Measurements from ENCODE around the gene WDTC1.
A peak's percentile ranks its signal among the peaks of the same experiment; 100 is the strongest.
"Not testable (repeated sequence)": the region's sequence is repeated elsewhere in the genome, so short reads cannot be mapped to it uniquely, and the experiment has no call there.

Gene WDTC1, protein sequence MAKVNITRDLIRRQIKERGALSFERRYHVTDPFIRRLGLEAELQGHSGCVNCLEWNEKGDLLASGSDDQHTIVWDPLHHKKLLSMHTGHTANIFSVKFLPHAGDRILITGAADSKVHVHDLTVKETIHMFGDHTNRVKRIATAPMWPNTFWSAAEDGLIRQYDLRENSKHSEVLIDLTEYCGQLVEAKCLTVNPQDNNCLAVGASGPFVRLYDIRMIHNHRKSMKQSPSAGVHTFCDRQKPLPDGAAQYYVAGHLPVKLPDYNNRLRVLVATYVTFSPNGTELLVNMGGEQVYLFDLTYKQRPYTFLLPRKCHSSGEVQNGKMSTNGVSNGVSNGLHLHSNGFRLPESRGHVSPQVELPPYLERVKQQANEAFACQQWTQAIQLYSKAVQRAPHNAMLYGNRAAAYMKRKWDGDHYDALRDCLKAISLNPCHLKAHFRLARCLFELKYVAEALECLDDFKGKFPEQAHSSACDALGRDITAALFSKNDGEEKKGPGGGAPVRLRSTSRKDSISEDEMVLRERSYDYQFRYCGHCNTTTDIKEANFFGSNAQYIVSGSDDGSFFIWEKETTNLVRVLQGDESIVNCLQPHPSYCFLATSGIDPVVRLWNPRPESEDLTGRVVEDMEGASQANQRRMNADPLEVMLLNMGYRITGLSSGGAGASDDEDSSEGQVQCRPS

DNA sequence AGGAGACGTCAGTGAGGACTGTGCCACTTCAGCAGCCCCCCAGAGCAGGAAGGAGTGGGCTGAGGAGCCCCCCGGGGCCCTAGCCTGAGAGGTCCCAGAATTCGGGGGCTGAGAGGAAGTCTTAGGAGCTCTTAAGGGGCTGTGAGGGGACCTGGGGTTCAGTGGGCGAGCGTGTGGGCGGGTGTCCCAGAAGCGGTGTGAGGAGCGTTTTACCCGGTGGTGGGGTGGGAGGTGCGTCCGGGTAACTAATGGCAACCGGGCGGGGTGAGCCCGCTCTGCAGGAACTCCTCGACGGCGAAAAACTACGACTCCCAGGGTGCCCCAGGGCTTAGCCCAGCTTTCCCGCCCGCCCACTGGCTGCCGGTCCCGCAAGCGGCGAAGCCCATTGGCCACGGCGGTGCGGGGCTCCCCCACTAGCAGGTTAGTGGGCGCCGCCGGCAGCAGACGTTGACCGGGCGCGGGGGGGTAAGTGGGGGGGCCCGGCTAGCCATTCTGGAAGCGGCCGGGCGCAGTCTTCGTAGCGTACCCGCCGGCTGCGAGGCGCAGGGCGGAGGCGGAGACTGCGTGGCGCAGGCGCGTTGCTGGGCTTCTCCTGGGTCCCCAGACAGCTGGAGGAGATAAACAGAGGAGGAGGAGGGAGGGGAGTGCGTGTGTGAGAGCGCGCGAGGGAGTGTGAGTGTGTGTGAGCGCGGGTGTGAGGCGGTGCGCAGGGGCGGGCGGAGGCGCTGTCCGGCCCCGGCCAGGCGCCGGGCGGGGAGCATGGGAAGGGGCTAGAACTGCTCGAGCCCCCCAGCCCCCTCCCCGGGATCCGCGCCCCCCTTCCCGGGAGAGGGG, at the start of gene WDTC1:
Gene WDTC1, plus strand, starts transcription at position 584 of the 834 bp plus-strand sequence. CDS start 26,423 bp downstream, outside the sequence.
- DNase-seq, result peak; percentile 89 to 99 (median 98)

DNA sequence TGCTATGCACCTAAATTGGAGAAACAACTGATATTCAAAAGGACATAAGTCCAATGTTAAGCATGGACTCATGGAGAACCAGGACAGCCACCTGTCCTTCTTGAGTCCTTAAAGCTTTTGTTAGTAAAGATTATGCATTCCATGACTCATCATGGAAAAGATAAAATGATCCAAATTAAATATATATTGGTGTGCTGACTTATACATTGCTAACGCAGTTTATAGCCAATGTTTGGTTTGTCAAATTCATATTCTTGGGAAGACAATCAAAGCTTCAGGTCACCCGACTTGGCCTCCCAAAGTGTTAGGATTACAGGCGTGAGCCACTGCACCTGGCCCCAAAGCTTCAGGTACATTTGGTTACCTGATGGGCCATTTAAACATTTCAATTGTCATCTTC, 49.8 kb upstream of the WDTC1 start:
- DNase-seq, result not testable (repeated sequence)

DNA sequence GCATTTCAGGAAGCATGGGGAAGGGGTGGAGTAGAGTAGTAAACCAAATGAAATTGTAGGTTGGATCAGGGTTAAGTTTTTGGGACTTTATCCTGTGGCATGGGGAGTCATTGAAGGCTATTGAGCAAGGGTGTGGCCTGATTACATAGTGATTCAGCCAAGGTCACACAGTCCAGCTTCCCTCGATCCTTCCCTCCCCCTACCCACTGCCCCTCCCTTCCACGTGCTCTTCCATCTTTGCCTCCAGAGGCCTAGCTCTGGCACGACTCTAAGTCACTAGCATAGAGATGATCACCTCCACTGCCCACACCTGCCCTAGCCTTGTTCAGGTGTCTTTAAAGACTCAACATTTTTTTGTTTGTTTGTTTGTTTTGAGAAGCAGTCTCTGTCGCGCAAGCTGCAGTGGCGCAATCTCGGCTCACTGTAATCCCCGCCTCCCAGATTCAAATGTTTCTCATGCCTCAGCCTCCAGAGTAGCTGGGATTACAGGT, 42.3 kb upstream of the WDTC1 start:
- no peak for DNase-seq

DNA sequence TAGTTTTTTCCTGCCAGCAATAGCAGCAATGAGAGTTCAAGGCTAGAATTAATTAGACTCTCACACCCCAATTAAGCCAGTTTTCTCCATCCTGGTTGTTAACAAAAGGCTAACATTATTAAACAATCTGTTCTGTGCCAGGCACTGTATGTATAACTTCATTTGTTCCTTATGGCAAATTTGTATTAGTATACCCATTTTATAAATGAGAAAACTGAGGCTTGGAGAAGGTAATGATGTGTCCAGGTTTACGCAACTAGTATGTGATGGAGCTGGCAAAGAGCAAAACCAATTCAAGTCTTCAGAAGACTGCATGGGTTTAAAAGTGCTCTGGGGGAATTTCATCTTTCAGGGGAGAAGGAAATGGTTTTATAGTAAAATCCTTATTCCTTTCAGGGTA, 41.2 kb upstream of the WDTC1 start:
- no peak for DNase-seq

DNA sequence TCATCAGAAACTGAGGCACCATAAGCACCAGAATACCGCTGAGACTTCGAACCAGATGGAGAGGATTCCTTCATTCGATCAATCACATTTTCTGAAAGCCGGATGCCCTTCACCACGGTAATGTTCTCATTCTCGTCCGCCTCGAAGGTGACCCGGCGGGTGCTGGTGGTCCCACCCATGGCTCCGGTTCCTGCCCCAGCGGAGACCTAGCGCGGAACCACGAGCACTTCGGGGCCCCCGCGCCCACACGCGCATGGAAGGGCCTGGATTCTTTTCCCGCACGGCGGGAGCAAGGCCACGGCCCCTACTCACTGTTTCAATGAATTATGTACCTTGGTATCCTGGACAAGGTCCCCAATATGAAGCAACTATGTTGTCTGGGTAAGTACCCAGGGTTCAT, 33.1 kb upstream of the WDTC1 start:
- no peak for DNase-seq

DNA sequence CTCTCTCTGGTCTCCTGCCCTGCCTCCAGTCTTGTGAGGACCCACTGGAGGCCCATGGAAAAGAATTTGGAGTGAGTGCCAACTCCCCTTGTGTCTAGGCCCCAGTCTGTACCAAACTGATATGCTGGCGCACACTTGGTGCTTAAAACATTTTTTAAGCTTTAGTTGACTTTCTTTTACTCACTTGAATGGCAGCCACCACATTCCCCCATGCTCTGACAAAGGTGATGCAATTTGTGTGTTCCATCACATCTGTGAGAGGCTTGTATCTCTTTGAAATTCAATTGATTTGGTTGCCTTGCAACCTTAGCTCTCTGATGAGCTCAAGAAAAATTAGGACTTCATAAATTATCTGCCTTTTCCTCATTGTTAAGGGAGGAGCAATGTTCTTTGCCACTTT, 30.5 kb upstream of the WDTC1 start:
- no peak for DNase-seq

DNA sequence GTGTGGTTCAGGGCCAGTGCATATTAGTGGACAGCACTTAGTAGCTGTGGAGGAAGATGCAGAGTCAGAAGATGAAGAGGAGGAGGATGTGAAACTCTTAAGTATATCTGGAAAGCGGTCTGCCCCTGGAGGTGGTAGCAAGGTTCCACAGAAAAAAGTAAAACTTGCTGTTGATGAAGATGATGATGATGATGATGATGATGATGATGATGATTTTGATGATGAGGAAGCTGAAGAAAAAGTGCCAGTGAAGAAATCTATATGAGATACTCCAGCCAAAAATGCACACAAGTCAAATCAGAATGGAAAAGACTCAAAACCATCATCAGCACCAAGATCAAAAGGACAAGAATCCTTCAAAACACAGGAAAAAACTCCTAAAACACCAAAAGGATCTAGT, 27.2 kb upstream of the WDTC1 start:
- DNase-seq, result not testable (repeated sequence)

DNA sequence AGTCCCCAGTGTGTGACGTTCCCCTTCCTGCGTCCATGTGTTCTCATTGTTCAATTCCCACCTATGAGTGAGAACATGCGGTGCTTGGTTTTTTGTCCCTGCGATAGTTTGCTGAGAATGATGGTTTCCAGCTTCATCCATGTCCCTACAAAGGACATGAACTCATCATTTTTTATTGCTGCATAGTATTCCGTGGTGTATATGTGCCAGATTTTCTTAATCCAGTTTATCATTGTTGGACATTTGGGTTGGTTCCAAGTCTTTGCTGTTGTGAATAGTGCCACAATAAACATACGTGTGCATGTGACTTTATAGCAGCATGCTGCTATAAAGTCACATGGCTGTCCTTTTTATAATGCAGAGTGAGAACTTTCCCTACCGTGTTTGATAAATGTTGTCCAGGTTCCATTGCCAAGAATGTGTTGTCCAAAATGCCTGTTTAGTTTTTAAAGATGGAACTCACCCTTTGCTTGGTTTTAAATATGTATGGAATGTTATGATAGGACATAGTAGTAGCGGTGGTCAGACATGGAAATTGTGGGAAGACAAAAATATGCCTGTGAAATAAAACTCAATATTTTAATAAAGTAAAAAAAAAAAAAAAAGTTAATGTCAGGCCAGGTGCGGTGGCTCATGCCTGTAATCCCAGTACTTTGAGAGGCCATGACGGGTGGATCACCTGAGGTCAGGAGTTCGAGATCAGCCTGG, 26.1 kb upstream of the WDTC1 start:
- DNase-seq, result not testable (repeated sequence)

DNA sequence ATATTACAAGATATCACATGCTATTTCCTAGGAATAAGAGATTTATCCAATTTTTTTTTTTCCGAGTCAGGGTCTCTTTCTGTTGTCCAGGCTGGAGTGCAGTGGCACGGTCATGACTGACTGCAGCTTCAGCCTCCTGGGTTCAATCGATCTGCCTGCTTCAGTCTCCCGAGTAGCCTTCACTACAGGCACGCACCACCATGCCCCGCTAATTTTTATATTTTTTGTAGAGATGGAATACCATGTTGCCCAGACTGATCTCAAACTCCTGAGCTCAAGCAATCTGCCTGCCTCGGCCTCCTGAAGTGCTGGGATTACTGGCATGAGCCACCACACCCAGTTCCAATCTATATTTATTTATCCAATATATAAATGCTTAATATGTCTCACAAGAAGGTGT, 18.0 kb upstream of the WDTC1 start:
- DNase-seq, result no peak

DNA sequence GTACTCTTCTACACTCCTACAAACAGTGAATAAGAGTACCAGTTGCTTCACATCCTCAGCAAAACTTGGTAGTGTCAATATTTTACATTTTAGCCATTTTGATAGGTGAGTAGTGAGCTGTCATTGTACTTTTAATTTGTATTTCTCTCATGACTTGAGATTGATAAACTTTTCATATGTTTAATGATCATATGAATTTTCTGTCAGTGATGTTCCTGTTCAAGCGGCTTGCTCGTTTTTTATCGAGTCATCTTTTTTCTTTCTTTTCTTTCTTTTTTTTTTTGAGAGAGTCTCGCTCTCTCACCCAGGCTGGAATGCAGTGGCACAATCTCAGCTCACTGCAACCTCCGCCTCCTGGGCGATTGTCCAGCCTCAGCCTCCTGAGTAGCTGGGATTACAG, 17.0 kb upstream of the WDTC1 start:
- DNase-seq, result no peak

DNA sequence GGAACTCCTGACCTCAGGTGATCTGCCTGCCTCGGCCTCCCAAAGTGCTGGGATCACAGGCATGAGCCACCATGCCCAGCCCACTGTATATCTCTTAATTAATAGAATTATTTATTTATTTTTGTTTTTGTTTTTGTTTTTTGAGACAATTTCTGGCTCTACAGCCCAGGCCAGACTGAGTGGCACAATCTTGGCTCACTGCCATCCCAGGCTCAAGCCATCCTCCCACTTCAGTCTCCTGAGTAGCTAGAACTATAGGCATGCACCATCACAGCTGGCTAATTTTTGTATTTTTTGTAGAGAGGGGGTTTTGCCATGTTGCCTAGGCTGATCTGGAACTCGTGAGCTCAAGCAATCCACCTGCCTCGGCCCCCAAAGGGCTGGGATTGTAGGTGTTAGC, 15.7 kb upstream of the WDTC1 start:
- DNase-seq, result no peak

DNA sequence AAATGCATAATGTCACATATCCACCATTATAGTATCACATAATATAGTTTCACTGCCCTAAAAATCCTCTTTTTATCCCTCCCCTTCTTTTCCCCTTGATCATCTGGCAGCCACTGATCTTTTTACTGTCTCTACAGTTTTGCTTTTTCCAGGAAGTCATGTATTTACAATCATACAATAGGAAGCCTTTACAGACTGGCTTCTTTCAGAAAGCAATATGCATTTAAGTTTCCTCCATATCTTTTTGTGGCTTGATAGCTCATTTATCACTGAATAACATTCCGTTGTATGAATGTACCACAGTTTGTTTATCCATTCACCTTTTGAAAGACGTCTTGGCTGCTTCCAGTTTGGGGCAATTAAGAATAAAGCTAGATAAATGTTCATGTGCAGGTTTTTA, 14.3 kb upstream of the WDTC1 start:
- no peak for DNase-seq

DNA sequence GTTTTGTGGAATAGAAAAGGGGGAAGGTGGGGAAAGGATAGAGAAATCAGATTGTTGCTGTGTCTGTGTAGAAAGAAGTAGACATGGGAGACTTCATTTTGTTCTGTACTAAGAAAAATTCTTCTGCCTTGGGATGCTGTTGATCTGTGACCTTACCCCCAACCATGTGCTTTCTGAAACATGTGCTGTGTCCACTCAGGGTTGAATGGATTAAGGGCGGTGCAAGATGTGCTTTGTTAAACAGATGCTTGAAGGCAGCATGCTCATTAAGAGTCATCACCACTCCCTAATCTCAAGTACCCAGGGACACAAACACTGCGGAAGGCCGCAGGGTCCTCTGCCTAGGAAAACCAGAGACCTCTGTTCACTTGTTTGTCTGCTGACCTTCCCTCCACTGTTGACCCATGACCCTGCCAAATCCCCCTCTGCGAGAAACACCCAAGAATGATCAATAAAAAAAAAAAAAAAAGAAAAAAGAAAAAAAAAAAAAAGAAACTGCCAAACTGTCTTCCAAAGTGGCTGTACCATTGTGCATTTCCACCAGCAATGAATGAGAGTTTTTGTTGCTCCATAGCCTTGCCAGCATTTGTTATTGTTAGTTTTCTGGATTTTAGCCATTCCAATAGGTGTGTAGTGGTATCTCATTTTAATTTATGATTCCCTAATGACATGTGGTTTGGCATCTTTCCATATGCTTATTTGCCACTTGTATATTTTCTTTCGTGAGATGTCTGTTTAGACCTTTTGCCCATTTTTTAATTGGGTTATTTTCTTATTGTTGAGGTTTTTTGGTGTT, 13.5 kb upstream of the WDTC1 start:
- DNase-seq, result not testable (repeated sequence)

DNA sequence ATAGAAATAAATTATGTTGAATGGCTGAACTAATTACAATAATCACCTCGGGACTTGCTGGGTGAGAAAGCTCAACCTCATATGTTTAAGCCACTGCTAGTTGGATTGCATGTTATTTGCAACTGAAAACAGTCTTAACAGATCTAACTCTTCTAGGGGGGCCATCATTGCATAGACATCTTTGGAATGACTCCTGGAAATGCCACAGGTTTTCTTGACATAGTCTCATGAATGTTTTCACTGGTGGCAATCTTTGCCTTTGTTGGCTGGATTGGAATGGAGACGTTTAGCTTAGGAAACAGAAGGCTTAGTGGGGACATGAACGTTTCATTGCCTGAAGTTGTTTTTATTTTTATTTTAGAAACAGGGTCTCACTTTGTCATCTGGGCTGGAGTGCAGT, 8.8 kb upstream of the WDTC1 start:
- DNase-seq, result no peak

DNA sequence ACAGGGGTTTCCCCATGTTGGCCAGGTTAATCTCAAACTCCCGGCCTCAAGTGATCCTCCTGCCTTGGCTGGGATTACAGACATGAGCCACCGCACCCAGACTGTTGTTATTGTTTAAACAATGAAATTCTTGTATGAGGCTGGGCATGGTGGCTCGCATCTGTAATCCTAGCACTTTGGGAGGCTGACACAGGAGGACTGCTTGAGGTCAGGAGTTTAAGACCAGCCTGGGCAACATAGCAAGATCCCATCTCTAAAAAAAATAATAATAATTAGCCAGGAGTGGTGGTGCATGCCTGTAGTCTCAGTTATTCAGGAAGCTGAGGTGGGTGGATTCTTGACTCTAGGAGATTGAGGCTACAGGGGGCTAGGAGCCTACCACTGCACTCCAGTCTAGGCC, 6.7 kb upstream of the WDTC1 start:
- DNase-seq, result no peak

DNA sequence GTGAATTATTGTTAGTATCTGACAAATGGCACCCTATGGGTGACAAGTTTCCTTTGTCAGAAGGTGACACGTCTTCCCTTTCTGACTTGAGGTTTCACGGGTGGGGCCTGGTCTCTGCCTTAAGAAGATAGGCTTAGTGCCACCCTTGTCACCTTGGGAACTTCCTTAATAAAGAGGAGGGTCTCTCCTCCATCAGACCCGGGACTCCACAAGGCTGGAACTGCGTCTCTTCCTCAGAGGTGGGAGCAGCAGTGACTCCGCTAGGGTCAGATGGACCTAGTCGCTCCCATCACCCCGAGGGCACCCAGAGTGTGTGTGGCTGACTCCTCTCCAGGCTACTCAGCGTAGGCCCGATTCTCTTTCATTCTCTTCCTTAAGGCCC, 774 bp upstream of the WDTC1 start:
- peak in 4 of 56 donors; percentile 10 to 33 (median 22) for DNase-seq

DNA sequence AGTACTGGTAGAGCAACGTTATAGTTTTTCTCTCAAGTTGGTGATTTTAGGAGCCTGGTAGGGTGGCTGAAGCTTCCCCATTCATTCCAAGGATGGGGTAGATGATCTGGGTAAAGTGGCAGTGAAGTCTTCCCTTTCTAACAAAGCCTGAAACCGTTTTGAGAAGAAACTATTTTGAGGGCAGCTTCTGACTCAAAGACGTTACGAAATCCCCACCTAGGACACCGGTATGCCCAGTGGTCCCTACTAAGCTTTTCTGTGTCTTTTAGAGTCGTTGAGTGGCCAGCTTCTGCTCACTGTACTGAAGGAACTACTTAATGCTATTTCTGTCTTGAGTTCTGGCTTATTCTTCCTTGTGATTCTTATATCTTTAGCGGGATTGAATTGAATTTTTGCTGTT, 1.4 kb downstream of the WDTC1 start:
- no peak for DNase-seq

DNA sequence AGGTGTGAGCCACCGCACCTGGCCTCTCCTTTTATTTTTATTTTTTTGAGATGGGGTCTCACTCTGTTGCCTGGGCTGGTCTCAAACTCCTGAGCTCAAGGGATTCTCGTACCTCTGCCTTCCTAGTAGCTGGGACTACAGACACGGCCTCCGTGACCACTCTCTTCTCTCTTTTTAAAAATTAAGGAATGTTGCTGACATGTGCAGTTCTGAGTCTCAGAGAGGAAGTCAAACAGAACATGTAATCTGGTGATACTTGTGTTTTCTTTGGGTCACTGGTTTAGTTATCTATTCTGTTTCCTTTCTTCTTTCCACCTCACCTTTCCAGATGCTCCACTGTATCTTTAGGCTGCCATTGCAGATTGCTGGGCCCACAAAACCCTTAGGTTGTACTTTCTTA, 2.7 kb downstream of the WDTC1 start:
- no peak for DNase-seq

DNA sequence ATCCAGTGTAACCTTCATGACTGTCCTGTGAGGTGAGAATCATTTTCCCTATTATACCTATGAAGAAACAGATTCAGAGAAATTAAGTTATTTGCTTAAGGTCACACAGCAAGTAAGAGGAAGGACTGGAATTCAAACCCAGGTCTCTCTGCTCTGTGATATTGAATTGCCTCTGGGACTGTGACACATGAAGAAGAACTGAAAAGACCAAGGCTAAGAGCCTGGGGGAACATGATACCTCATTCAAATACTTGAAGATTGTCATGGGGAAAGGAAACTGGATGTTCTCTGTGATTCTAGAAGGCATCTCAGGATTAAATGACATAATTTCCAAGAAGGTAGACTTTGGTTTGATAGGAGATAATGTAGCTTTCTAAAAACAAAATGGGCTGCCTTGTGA, 3.6 kb downstream of the WDTC1 start:
- DNase-seq, result no peak

DNA sequence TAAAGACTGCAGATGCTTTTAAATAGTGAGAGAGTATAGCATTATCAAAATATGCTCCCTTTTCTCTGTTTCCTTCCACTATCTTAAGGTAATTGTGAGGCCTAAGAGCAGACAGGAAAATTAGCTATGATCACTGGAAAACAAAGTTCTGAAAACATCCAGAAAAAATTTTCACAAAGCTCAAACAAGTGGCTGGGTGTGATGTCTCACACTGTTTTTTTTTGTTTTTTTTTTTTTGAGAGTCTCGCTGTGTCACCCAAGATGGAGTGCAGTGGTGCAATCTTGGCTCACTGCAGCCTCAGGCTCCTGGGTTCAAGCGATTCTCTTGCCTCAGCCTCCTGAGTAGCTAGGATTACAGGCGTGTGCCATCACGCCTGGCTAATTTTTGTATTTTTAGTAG, 7.2 kb downstream of the WDTC1 start:
- DNase-seq, result no peak

All from nucleus accumbens (tissue), 56 donors.